Mesenteric fat pad (tissue), 1 donor: ENCODE measurements around the gene GYG2. TPM values are rescaled to one million over a fixed set of nuclear protein-coding genes. Genes with fewer than 3 reads are reported as not detected.
"Not testable (repeated sequence)": the region's sequence is repeated elsewhere in the genome, so short reads cannot be mapped to it uniquely, and the experiment has no call there.

ENCODE experiments used
- DNase-seq: peaks from one replicate; pipeline ENCODE4 v3.0.0-alpha.2; 2020; ENCODE audit warnings: low spot score
- total RNA-seq: library from RNA; stranded (reverse); fragmentation: NEBNext Ultra II Directional; extraction: Animal tissue kit (Norgen Biotek cat#: 25700); gene quantifications from one replicate; pipeline ENCODE4 v1.2.1, GENCODE V29; 2021
- donor health status: DM: yes; HTN: yes; CAD: no.

The GYG2 gene
- total RNA-seq, 1 donor from 2014 or later, result 377 TPM

DNA sequence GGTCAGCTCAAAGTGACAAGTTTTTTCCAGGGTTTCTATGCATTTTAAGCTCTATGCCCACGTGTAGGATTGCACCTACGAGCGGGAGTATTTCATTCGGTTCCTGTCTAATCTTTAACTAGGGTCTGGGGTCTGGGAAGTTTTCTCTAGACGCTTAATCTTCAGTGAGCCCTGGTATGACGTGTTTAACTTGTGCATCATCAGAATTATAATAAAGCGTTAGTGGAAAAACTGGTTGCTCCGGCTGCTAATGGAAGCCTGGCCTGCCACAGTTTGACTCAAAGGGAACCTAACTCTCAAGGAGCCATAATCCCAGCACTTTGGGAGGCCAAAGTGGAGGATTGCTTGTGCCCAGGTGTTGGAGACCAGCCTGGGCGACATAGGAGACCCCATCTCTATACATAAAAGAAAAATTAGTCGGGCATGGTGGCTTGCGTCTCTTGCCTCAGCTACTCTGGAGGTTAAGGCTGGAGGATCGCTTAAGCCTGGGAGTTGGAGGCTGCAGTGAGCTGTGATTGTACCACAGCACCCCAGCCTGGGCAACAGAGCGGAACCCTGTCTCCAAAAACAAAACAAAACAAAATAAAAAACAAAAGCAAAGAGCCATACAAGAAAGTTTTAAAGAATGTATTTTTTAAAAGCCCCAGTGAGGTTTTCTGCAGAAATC is 70.2 kb downstream of the GYG2 start:
- DNase-seq, result no peak

GRCh38 chrX:2901367-2902036 is 72.8 kb downstream of the GYG2 start:
- no peak for DNase-seq

DNA sequence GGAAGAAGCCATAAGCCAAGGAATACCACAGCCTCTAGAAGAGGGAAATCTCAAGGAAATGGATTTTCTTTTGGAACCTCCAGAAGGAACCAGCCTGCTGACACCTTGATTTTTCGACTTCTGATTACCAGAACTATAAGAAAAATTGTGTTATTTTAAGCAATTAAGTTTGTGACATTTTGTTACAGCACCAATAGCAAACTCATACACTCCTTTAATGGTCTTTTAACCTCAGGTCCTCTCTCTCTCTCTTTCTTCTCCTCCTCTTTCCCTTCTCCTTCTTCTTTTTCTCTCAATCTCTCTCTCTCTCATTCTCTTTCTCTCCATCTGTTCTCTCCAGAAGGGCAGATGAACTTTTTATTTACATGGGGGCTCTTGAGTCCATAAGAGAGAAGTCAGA is 74.1 kb downstream of the GYG2 start:
- DNase-seq, result no peak

DNA sequence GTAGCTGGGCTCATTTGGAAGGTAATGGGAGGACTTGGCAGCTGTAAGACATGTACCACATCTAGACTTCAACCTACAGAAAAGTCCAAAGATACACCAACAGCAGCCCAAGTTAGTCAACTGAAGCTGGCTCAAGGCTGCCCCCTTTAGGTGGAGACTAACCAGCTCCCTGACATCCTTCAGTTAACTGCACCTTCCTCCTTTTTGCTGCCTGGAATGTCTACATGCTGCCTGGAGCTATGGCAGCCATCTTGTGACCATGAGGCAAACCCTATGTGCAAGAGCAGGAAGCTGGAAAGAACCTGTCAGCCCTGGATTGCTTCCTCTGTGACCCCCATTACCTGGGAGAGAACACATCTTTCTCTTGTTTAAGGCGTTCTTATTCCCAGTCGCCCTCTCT is 74.6 kb downstream of the GYG2 start:
- DNase-seq, result no peak

- no peak for DNase-seq
Measured at GRCh38 chrX:2907295-2907694, 78.6 kb downstream of the GYG2 start.

GRCh38 chrX:2908125-2908685 is 79.5 kb downstream of the GYG2 start:
- DNase-seq, result no peak

DNA sequence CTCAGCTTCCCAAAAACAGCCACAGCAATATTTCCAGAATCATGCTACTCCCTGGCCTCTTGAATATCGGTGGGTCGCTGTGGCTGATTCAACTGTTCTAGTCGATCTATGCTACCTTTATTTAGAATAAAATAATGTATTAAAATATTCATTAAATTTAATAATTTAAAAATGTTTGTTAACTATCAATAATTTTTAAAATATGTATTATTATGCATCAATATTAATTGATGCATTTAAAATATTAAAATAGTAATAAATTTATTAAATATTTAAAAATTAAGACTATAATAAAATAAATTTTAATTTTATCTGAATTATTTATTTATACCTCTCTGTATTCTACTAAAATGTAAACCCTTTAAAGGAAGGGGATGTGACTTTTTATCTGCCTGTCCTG is 81.4 kb downstream of the GYG2 start:
- DNase-seq, result no peak

DNA sequence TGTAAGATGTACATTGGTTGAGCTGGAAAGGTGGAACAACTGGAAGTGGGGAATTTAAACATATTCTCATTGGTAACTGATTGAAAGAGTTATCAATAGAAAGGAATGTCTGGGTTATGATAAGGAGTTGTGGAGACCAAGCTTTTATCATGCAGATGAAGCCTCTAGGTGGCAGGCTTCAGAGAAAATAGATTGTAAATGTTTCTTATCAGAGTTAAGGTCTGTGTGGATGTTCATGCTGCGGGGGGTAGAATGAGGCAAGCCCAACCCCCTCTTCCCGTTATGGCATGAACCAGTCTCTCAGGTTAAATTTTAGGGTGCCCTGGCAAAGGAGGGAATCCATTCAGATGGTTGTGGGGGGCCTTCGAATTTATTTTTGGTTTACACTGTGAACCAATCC is 84.4 kb downstream of the GYG2 start:
- DNase-seq, result no peak

GRCh38 chrX:2917767-2918166 is 89.0 kb downstream of the GYG2 start:
- no peak for DNase-seq

- no peak for DNase-seq
Measured at GRCh38 chrX:2921193-2921592, 92.5 kb downstream of the GYG2 start.

- DNase-seq, result no peak
Measured at GRCh38 chrX:2921750-2922149, 93.0 kb downstream of the GYG2 start.

GRCh38 chrX:2924151-2924550 is 95.4 kb downstream of the GYG2 start:
- no peak for DNase-seq

- not testable (repeated sequence) for DNase-seq
Measured at GRCh38 chrX:2926255-2926654, 97.5 kb downstream of the GYG2 start.

GRCh38 chrX:2926664-2927275 is 98.0 kb downstream of the GYG2 start:
- no peak for DNase-seq

DNA sequence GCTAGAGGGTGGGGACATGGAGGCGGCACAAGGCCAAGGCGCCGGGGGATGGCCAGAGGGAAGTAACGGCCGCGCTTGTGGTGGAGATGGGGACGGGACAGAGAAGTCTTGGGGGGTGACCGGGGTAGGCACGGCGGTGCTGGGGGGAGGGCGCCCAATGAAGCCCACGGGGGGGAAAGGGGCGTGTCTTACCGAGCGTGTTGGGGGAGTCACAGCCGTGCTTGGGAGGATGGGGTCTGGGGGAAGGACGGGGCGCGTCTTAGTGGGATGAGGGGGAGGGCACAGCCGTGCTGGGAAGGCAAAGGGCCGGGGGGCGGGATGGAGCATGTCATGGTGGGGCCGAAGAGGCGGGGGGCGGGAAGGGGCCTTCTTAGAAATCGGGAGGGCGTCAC is 99.5 kb downstream of the GYG2 start:
- DNase-seq, result peak; percentile 91

DNA sequence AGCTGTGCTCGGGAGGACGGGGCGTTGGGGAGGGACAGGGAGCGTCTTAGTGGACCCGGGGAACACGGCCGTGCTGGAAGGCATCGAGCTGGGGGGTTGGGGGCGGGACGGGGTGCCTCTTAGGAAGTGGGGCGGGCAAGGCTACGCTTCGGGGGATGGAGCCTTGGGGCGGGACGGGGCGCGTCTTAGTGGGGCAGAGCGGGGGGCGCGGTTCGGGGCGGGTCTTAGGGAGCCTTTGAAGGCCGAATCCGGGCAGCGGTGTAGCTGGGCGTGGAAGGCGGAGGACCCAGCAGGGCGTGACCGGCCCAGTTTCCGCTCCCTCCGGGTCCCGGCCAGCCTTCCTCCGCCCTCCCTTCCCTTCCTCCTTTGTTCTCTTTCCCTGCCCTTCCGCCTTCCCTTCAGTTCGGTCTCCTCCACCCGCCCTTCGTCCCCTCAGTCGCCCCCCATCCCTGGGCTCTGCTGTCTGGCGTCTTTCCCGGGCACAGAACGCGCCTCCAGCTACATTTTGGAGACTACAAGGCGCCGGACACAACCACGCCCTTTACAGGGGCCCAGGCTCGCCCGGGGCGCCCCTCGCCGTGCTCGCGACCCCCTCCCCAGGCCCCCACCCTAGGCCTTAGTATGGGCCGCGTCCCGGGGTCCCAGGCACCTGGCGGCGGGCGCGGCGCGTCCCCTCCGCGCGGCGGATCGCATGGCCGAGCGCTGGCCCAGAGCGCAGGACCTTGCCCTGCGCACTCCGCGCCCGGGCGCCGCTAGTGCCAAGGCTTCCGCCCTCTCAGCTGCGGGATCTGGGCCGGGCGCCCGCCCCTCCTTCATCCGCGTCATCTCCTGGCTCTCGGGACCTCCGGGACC is 100.1 kb downstream of the GYG2 start, which contains the start of gene ARSD:
TSS of gene ARSD (minus strand) at position 757 of the 852 bp plus-strand sequence. CDS start at position 693, 64 bp downstream.
- DNase-seq, result peak; percentile 96

GRCh38 chrX:2931155-2931554 is 102.4 kb downstream of the GYG2 start:
- no peak for DNase-seq

- no peak for DNase-seq
Measured at GRCh38 chrX:2931612-2932011, 102.9 kb downstream of the GYG2 start.
